ENCODE results near the gene CHST1. TPM values are rescaled to one million over a fixed set of nuclear protein-coding genes. Genes with fewer than 3 reads are reported as not detected.

CHST1 gene
- total RNA-seq, 2 experiments from 2014 or later: not detected

GRCh38 chr11:45684440-45684839 is 19.0 kb upstream of the CHST1 start:
- no peaks in the 10 kb centered on the region for H3K36me3 ChIP-seq (ENCODE audit: insufficient read depth, low read length)
- no peaks in the 10 kb centered on the region for H3K4me1 ChIP-seq (ENCODE audit: insufficient read depth, low read length, poor library complexity, severe bottlenecking)
- H3K27ac ChIP-seq (ENCODE audit: low read depth, low read length, poor library complexity, severe bottlenecking): no peak overlapping the region
- POLR2A ChIA-PET: interaction anchor here (0.5 kb wide), 1 partner anchor 1568 kb away, joined by 3 read pairs; no protein-coding TSS in a partner anchor
- H3K4me2 ChIP-seq (ENCODE audit: low read length): no peak overlapping the region
- no peak overlapping the region for H2AFZ ChIP-seq (ENCODE audit: low read length)
- H3K79me2 ChIP-seq (ENCODE audit: insufficient read depth, low read depth, low read length): no peaks in the 10 kb centered on the region
- no TSS peak for BruUV-seq (replicated peaks)
- TF ChIP-seq EZH2phosphoT487 (IDR thresholded peaks at IDR 0.05; ENCODE audit: borderline replicate concordance, low read depth, low read length): no peak
- no peak for TF ChIP-seq CTCF (conservative IDR thresholded peaks at IDR 0.05; ENCODE audit: low read length)
- no peak for DNase-seq (ENCODE audit: low spot score)
- H3K9me2 ChIP-seq (ENCODE audit: insufficient read depth, low read length): no peaks in the 10 kb centered on the region
- intact Hi-C loops (cut with micrococcal nuclease; ENCODE audit: unreplicated experiment): no loop called here
- H4K20me1 ChIP-seq (ENCODE audit: insufficient read depth, low read length): no peaks in the 10 kb centered on the region
- no peak overlapping the region for H3K4me3 ChIP-seq (ENCODE audit: low read depth, low read length, poor library complexity, severe bottlenecking)
- no peaks in the 10 kb centered on the region for H3K9me3 ChIP-seq (ENCODE audit: low read length)
- CTCF ChIA-PET (ENCODE audit: unreplicated experiment): no interaction called here

GRCh38 chr11:45683271-45684058 is 18.0 kb upstream of the CHST1 start:
- no peaks in the 10 kb centered on the region for H3K9me3 ChIP-seq (ENCODE audit: low read length)
- H3K27ac ChIP-seq (ENCODE audit: low read depth, low read length, poor library complexity, severe bottlenecking): no peak overlapping the region
- H3K79me2 ChIP-seq (ENCODE audit: insufficient read depth, low read depth, low read length): no peaks in the 10 kb centered on the region
- DNase-seq (ENCODE audit: low spot score): no peak
- H3K4me3 ChIP-seq (ENCODE audit: low read depth, low read length, poor library complexity, severe bottlenecking): no peak overlapping the region
- H3K9me2 ChIP-seq (ENCODE audit: insufficient read depth, low read length): no peaks in the 10 kb centered on the region
- H3K36me3 ChIP-seq (ENCODE audit: insufficient read depth, low read length): no peaks in the 10 kb centered on the region
- no peaks in the 10 kb centered on the region for H3K4me1 ChIP-seq (ENCODE audit: insufficient read depth, low read length, poor library complexity, severe bottlenecking)
- H2AFZ ChIP-seq (ENCODE audit: low read length): no peak overlapping the region
- intact Hi-C loops (cut with micrococcal nuclease; ENCODE audit: unreplicated experiment): no loop called here
- TF ChIP-seq EZH2phosphoT487 (IDR thresholded peaks at IDR 0.05; ENCODE audit: borderline replicate concordance, low read depth, low read length): no peak
- TF ChIP-seq CTCF (conservative IDR thresholded peaks at IDR 0.05; ENCODE audit: low read length): no peak
- POLR2A ChIA-PET: no interaction called here
- BruUV-seq (replicated peaks): no TSS peak
- H4K20me1 ChIP-seq (ENCODE audit: insufficient read depth, low read length): no peaks in the 10 kb centered on the region
- CTCF ChIA-PET (ENCODE audit: unreplicated experiment): no interaction called here
- H3K4me2 ChIP-seq (ENCODE audit: low read length): no peak overlapping the region

- Histone ChIP-seq H3K4me1 (ENCODE audit: insufficient read depth, low read length, poor library complexity, severe bottlenecking) (no peaks in the 10 kb centered on the region), H3K9me3 (ENCODE audit: low read length) (no peaks in the 10 kb centered on the region), H3K4me3 (ENCODE audit: low read depth, low read length, poor library complexity, severe bottlenecking) (no peak overlapping the region), H3K9me2 (ENCODE audit: insufficient read depth, low read length) (no peaks in the 10 kb centered on the region), H3K4me2 (ENCODE audit: low read length) (no peak overlapping the region), H3K36me3 (ENCODE audit: insufficient read depth, low read length) (no peaks in the 10 kb centered on the region), H3K27ac (ENCODE audit: low read depth, low read length, poor library complexity, severe bottlenecking) (no peak overlapping the region), H4K20me1 (ENCODE audit: insufficient read depth, low read length) (no peaks in the 10 kb centered on the region), H3K79me2 (ENCODE audit: insufficient read depth, low read depth, low read length) (no peaks in the 10 kb centered on the region), H2AFZ (ENCODE audit: low read length) (no peak overlapping the region)
- TF ChIP-seq EZH2phosphoT487 (IDR thresholded peaks at IDR 0.05; ENCODE audit: borderline replicate concordance, low read depth, low read length) (no peak), CTCF (conservative IDR thresholded peaks at IDR 0.05; ENCODE audit: low read length) (no peak)
- intact Hi-C loops (cut with micrococcal nuclease; ENCODE audit: unreplicated experiment): no loop called here
- BruUV-seq (replicated peaks): no TSS peak
- ChIA-PET CTCF (ENCODE audit: unreplicated experiment) (no interaction called here), POLR2A (no interaction called here)
- no peak for DNase-seq (ENCODE audit: low spot score)
Measured at GRCh38 chr11:45679806-45680205, 14.4 kb upstream of the CHST1 start.

All from OCI-LY7 (cell line).